DMS153 treated with DMSO at 0.1 percent for 48 hours (cell line): ENCODE data around the gene NTN5.
"Not testable (repeated sequence)": the region's sequence is repeated elsewhere in the genome, so short reads cannot be mapped to it uniquely, and the experiment has no call there.

Experiments
- DNase-seq: peaks from one replicate; lab custom pipeline; 2025; ENCODE audit not compliant: unreplicated experiment; lab: John Stamatoyannopoulos, UW

NTN5 gene

GRCh38 chr19:48670699-48671445 is 1.9 kb downstream of the NTN5 start:
- DNase-seq = no peak

GRCh38 chr19:48669903-48670668 is 2.7 kb downstream of the NTN5 start:
- DNase-seq = no peak

- no peak for DNase-seq
These were observed 4.1 kb downstream of the NTN5 start for GRCh38 chr19:48668761-48669160.

GRCh38 chr19:48668332-48668731 is 4.5 kb downstream of the NTN5 start:
- DNase-seq = no peak

GRCh38 chr19:48665786-48666185 is 7.0 kb downstream of the NTN5 start:
- no peak for DNase-seq

GRCh38 chr19:48664476-48664875 is 8.3 kb downstream of the NTN5 start:
- no peak for DNase-seq

- DNase-seq = no peak
These were observed 9.2 kb downstream of the NTN5 start for GRCh38 chr19:48663667-48664066.

- DNase-seq = no peak
These were observed 11.1 kb downstream of the NTN5 start for GRCh38 chr19:48661711-48662090.

GRCh38 chr19:48660852-48661710 is 11.7 kb downstream of the NTN5 start:
- DNase-seq = peak; percentile 95

GRCh38 chr19:48659768-48660167 is 13.0 kb downstream of the NTN5 start:
- peak; percentile 4 for DNase-seq

GRCh38 chr19:48658483-48658882 is 14.3 kb downstream of the NTN5 start:
- no peak for DNase-seq

GRCh38 chr19:48657828-48658227 is 15.0 kb downstream of the NTN5 start:
- DNase-seq = not testable (repeated sequence)

- no peak for DNase-seq
These were observed 15.9 kb downstream of the NTN5 start for GRCh38 chr19:48656840-48657474.

GRCh38 chr19:48654299-48655059 is 18.3 kb downstream of the NTN5 start:
- DNase-seq = no peak

GRCh38 chr19:48651683-48652048 is 21.2 kb downstream of the NTN5 start:
- no peak for DNase-seq

- no peak for DNase-seq
These were observed 21.7 kb downstream of the NTN5 start for GRCh38 chr19:48650974-48651682.

GRCh38 chr19:48648134-48648533 is 24.7 kb downstream of the NTN5 start:
- no peak for DNase-seq

GRCh38 chr19:48646722-48647216 is 26.0 kb downstream of the NTN5 start:
- DNase-seq = no peak

GRCh38 chr19:48646001-48646721 is 26.7 kb downstream of the NTN5 start, which contains the start of gene CA11:
Gene CA11, minus strand, starts transcription at chr19:48646187. Its CDS starts 555 bp downstream, at chr19:48645632.
- peak; percentile 84 for DNase-seq
